Stimulated activated CD4-positive, alpha-beta T cell treated with anti-CD3 and anti-CD28 coated beads, Interleukin-4, amount 100 ng/mL, for 1 hour (primary cell): ENCODE data around the gene URAD.

Experiments
- DNase-seq: peaks from one replicate; pipeline ENCODE4 v3.0.0-alpha.2; 2020

Gene URAD

GRCh38 chr13:27997904-27998522 lies 9.5 kb upstream of the URAD start:
- no peak for DNase-seq

GRCh38 chr13:27991881-27992280 lies 3.4 kb upstream of the URAD start:
- DNase-seq = no peak

- DNase-seq = no peak
These were observed 2.9 kb downstream of the URAD start for GRCh38 chr13:27985600-27985999.

GRCh38 chr13:27982361-27982760 lies 6.1 kb downstream of the URAD start:
- no peak for DNase-seq

- DNase-seq = no peak
These were observed 7.3 kb downstream of the URAD start for GRCh38 chr13:27981006-27981708.

- DNase-seq = no peak
These were observed 8.1 kb downstream of the URAD start for GRCh38 chr13:27980280-27980998.

- DNase-seq = no peak
These were observed 8.7 kb downstream of the URAD start for GRCh38 chr13:27979765-27980279.

- no peak for DNase-seq
These were observed 9.4 kb downstream of the URAD start for GRCh38 chr13:27979001-27979643.

GRCh38 chr13:27978301-27978968 lies 10.1 kb downstream of the URAD start:
- no peak for DNase-seq

- DNase-seq = no peak
These were observed 10.8 kb downstream of the URAD start for GRCh38 chr13:27977476-27978300.

GRCh38 chr13:27976362-27977091 lies 12.0 kb downstream of the URAD start:
- DNase-seq = no peak

- no peak for DNase-seq
These were observed 12.7 kb downstream of the URAD start for GRCh38 chr13:27975564-27976361.

- DNase-seq = no peak
These were observed 14.4 kb downstream of the URAD start for GRCh38 chr13:27973961-27974662.

- no peak for DNase-seq
These were observed 15.2 kb downstream of the URAD start for GRCh38 chr13:27973291-27973690.

- no peak for DNase-seq
These were observed 16.0 kb downstream of the URAD start for GRCh38 chr13:27972478-27972820.

GRCh38 chr13:27971776-27972477 lies 16.6 kb downstream of the URAD start:
- DNase-seq = no peak

- DNase-seq = no peak
These were observed 17.3 kb downstream of the URAD start for GRCh38 chr13:27971236-27971645.

- no peak for DNase-seq
These were observed 17.9 kb downstream of the URAD start for GRCh38 chr13:27970382-27971235.
